DMS53 (cell line): ENCODE data around the gene CAMP.
A peak's percentile ranks its signal among the peaks of the same experiment; 100 is the strongest.
"Not testable (repeated sequence)": the region's sequence is repeated elsewhere in the genome, so short reads cannot be mapped to it uniquely, and the experiment has no call there.

Source experiments
- DNase-seq: peaks from one replicate; lab custom pipeline; 2025; lab: John Stamatoyannopoulos, UW

The CAMP gene

DNA sequence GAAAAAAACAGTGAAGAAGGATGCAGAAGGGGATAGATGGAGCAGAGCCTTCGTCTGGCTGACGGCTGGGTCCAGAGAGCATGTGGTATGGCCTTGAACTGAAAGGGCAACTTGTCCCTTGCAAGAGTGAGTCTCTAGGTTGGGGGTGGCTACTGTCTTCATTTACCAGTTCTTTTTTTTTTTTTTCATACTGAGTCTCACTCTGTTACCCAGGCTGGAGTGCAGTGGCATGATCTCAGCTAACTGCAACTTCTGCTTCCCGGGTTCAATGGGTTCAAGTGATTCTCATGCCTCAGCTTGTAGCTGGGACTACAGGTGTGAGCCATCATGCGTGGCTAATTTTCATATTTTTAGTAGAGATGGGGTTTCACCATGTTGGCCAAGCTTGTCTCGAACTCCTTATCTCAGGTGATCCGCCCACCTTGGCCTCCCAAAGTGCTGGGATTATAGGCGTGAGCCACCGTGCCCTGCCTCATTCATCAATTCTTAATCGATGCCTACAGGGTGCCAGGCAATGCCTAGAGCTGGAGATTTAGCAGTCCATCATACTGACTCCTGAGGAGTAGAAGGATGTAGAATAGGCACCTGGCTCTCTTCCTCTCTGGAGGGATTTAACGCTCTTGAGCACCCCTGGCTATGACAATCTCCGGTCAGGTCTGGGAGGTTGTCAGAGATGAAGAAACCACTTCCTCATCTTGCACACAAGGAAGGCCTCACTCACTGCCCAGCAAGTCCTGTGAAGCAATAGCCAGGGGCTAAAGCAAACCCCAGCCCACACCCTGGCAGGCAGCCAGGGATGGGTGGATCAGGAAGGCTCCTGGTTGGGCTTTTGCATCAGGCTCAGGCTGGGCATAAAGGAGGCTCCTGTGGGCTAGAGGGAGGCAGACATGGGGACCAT lies at the start of gene CAMP:
TSS of gene CAMP (plus strand) at position 880 of the 898 bp plus-strand sequence. CDS start at position 897, 17 bp downstream.
- peak; percentile 14 for DNase-seq

DNA sequence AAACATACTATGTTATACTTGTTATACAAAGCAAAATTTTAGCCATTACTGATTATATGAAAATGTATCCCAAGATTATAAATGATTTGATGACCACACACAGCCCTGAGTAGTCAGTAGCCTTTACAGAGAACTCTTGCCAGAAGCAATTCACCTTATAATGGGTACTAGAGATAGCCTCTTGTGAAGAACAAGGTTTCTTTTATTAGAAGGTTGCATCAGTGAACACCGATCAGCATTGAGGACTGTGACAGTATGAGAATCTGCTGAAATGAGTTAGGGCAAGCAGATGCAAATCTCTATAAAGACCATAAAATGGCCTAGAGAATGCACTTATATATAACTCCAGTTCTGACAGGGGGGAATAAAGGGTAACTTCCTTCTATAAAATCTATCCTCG lies 45.2 kb upstream of the CAMP start:
- no peak for DNase-seq

GRCh38 chr3:48180021-48180420 lies 43.3 kb upstream of the CAMP start:
- DNase-seq: no peak

DNA sequence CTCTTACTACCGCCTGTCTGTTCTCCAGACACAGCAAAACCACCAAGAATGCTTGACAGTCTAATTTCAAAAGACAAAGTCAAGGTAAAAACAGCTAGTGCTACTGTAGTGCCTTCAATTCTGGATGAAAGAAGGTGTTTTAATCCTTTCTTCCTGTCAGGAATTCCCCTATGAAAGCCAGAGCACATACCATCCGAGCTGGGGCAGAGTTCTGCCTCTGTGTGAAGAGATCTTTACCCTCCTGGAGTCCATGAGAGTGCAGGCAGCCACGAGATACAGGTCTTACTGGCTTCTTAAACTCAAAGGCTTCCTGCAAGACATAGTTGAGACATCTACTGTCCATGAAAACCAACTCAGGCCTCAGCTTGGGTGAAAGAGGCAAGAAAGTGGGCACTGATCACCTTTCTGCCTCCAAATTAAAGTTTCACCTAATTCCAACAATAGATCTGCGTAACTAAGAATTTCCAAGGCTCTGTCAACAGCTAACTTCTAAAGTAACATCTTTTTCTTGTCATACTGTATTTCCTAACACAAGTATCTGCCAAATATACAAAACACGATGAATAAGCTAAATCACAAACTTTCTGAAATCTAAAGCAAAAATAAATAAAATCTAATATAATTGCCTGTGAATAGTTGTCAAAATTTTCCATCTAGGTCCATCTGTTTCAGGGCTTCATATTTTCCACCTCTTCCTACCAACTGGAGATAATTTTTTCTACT lies 42.6 kb upstream of the CAMP start:
- no peak for DNase-seq

DNA sequence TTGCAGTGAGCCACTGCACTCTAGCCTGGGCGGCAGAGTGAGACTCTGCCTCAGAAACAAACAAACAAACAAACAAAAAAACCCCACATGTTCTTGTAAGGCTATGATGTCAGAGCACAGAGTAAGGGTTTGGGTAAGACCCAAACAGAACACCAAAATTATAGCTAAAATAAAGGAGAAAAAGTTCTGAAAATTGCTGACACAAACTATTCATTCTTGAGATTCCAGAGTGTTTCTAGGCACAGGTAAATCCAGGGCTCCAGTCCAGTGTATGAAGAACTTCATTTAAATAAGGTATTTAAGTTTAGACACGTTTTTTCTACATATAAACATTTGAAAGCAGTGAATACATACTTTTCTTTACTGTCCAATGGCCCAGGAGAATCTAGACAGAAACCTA lies 39.0 kb upstream of the CAMP start:
- no peak for DNase-seq

GRCh38 chr3:48185129-48185528 lies 38.2 kb upstream of the CAMP start:
- no peak for DNase-seq

- DNase-seq: no peak
These were observed 36.5 kb upstream of the CAMP start for GRCh38 chr3:48186631-48187300.

DNA sequence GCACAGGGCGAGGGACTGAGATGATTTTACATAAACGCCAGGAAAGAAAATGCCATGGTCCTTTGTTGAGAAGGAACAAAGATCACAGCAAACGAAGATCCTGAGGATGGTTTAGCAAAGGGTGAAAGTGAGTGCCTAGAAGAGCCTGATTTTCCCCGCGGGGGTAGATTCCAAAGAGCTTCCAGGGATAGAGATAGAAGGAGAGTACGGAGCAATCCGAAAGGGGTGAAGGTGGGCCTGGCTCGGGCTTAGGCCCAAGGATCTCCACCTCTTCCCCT lies 36.1 kb upstream of the CAMP start:
- DNase-seq: no peak

DNA sequence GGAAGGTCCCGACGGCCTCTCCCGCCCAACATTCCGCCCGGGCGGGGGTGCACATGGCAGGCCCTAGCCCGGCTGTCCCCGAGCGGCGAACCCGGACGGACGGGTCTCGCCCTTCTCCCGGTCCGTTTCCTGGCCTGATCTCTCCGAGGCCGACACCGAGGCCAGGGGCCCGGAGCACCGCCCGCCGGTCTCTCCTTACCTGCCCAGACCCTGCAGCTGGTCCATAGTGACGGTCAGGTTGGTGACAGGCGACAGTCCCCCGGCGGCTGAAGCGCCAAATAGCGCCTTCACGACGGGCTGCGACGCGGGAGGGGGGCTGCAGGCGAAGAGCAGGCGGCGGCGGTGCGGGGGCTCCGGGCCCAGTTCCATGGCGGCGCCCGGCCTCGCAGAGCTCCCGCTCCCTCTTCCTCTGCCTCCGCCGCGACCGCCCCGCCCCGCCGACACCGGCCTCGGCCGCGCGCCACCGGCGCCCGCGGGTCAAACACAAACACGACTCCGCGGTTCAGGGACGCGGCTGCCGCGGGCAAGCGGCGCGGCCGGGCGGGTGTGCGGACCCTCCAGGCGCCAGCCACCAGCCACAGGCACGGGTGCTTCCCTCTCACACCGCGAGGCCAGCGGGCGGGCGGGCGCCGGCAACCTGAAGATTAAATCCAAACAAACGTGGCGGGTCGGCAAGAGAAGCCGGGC lies 35.6 kb upstream of the CAMP start:
- DNase-seq: peak; percentile 38

DNA sequence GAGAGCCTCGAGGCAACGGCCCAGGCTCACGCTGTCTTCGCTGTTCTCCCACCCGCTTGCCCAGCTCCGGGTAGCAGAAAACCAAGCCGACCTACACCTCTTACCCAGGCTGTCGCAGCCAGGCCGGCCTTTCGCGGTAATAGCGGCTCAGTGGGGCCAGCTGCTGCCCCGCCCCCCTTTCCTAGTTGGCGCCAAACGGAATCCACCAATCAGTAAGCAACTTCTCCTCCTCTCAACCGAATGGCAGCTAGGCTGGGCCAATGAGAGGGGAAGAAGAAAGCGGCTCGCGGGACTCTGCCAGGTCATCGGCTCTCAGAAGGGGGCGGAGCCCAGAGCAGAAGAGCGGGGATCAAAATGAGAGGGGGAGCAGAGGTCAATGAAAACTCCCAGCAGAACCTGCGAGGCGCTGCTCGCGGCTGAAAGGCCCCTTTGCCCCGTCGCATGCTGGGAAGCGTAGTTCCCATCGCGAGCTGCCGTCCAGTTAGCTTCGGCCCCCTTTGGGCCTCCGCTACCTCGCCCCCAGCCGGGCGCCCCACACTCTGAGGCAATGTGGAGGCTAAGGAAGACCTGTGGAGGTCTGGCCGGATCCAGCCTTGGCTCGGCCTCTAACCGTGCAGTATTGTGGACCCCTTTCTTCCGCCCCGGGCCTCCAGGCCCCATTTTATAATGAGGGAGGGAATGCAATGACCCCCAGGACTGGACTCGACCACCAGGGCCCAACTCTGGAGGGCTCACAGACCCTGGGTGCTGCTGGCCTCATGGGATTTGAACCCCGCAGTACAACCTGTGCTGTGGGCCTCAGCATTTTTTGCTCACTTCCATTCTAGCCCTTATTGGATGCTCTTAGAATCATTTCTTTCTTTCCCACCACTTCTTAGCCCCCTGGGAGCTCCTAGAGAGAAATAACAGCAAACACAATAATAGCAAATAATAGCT lies 34.8 kb upstream of the CAMP start, which contains the start of gene CDC25A:
TSS of gene CDC25A (minus strand) at position 152 of the 936 bp plus-strand sequence. CDS start 470 bp downstream, outside the sequence.
- peak; percentile 94 for DNase-seq

GRCh38 chr3:48189321-48189720 lies 34.0 kb upstream of the CAMP start:
- DNase-seq: no peak

GRCh38 chr3:48190911-48191310 lies 32.4 kb upstream of the CAMP start:
- DNase-seq: no peak

- peak; percentile 73 for DNase-seq
These were observed 28.7 kb upstream of the CAMP start for GRCh38 chr3:48194446-48195071.

DNA sequence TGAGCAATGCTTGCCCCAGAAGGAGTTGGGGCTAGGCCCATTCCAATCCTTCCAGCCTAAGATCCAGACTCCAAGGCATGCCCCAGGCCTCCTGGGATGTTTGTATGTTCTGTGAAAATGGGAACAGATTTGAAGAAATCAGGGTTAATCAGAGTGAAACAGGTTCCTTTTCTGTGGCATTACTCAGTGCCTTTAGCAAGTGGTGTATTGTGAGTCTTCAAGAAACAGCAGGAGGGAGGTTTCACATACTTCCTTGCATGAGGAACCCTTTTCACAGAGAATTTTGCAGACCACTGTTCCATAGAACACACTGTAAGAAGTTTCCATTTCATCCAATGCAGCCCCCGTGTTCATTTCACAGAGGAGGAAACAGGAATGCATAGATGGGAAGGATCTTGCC lies 26.7 kb upstream of the CAMP start:
- DNase-seq: no peak

DNA sequence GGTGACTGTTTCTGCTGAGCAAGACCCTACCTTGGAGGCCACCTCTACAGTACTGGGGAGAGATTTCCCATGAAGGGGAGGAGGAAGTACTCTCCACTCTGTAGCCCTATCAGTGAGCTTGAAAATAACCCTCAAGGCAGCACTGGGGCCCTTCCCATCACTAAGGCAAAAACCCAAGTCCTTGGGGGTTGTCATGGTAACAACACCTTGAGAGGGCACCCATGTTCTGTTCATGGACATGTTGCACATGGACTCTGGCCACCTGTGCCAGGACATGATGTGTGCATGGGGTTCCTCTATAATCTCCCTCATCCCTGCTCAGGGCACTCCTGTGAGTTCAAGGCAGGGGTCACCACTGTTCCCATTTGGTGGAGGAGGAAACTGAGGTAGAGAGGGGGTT lies 24.2 kb upstream of the CAMP start:
- no peak for DNase-seq

DNA sequence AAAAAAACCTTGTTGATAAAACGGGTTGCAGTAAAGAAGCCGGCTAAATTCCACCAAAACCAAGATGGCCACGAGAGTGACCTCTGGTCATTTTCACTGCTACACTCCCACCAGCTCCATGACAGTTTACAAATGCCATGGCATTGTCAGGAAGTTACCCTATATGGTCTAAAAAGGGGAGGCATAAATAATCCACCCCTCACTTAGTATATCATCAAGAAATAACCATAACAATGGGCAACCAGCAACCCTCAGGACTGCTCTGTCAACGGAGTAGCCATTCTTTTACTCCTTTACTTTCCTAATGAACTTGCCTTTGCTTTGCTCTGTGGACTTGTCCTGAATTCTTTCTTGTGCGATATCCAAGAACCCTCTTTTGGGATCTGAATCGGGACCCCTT lies 20.7 kb upstream of the CAMP start:
- no peak for DNase-seq

- no peak for DNase-seq
These were observed 15.2 kb upstream of the CAMP start for GRCh38 chr3:48208076-48208475.

DNA sequence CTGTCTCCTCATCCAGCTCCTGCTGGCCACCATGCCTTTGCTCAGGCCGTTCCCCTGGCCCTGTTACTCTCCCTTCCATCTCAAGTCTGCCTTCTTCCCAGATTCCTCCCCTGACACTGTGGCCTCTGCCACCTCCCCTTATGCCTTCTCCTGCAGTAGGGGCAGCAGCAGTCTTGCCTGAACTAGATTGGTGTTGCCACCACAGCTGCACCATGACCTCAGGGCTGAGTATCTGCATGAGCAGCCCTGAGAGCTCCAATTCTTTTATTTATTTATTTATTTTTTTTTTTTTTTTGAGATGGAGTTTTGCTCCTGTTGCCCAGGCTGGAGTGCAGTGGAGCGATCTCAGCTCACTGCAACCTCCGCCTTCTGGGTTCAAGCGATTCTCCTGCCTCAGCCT lies 13.8 kb upstream of the CAMP start:
- DNase-seq: no peak

DNA sequence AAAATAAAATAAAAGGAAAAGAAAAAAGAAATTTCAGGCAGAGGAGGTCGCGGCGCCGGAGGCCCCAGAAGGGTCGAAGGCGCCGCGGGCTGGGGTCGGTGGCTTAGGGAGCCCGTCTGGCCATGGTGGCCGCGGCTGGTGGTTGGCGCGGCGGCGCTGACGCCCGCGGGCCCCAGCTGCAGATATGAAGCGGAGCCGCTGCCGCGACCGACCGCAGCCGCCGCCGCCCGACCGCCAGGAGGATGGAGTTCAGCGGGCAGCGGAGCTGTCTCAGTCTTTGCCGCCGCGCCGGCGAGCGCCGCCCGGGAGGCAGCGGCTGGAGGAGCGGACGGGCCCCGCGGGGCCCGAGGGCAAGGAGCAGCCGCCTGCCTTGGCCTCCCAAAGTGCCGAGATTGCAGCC lies 12.8 kb upstream of the CAMP start:
- not testable (repeated sequence) for DNase-seq

GRCh38 chr3:48211776-48212175 lies 11.5 kb upstream of the CAMP start:
- DNase-seq: not testable (repeated sequence)

DNA sequence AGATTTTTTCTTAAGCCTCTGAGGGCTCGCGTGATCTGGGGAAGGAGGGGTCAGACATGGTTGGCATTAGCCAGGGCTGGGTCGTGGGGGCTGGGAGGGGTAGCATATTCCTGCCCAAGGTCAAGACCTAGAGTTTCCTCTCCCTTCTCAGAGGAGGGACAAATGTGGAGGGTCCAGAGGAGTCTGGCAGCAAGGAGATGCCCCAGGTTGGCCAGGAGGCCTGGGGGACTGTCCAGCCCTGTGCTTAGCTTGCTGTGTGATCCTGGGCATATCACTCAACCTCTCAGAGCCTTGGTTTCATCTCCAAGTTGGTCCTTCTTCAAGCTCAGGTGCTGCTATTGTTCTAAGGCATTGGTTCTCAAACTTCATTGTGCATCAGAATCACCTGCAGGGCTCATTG lies 9.1 kb upstream of the CAMP start:
- no peak for DNase-seq
